Nephron progenitor cell (in vitro differentiated cells): ENCODE results near the gene FIZ1.

ENCODE experiments used
- DNase-seq: peaks from one replicate; pipeline ENCODE4 v3.0.0; 2021
- H3K27ac Mint-ChIP-seq: 2 replicates; pipeline ENCODE4 v1.8.0; 2021; ENCODE audit warnings: mild to moderate bottlenecking, moderate library complexity, mixed read lengths
- H3K27me3 Mint-ChIP-seq: 2 replicates; pipeline ENCODE4 v1.8.0; 2021; ENCODE audit warnings: mild to moderate bottlenecking, low read depth, mixed read lengths; ENCODE audit not compliant: poor library complexity
- H3K36me3 Mint-ChIP-seq: 2 replicates; pipeline ENCODE4 v1.8.0; 2021; ENCODE audit warnings: low read depth, mixed read lengths
- H3K4me1 Mint-ChIP-seq: 2 replicates; pipeline ENCODE4 v1.8.0; 2021; ENCODE audit warnings: mixed read lengths
- H3K4me3 Mint-ChIP-seq: 2 replicates; pipeline ENCODE4 v1.8.0; 2021; ENCODE audit warnings: mild to moderate bottlenecking, moderate library complexity, mixed read lengths
- H3K9me3 Mint-ChIP-seq: 2 replicates; pipeline ENCODE4 v1.8.0; 2021; ENCODE audit warnings: mild to moderate bottlenecking, moderate library complexity, mixed read lengths
- CTCF ChIP-seq: fragments of 200-600 bp; sonication (generic); IDR thresholded peaks from 2 replicates; pipeline ENCODE4 v1.5.0; 2021; ENCODE audit warnings: antibody characterized with exemption

FIZ1 gene

GRCh38 chr19:55605637-55606470 lies 6.5 kb upstream of the FIZ1 start, which contains the start of gene ZNF865:
Gene ZNF865, plus strand, starts transcription at chr19:55605647. Its CDS starts 7,972 bp downstream, at chr19:55613619.
- DNase-seq: peak; percentile 79
- TF ChIP-seq CTCF: peak; percentile 65
- Mint-ChIP-seq H3K4me1 (peaks cover 54% of the 10 kb centered on the region), H3K27ac (peak within 1 kb of the TSS; percentile 98), H3K4me3 (peak within 1 kb of the TSS; percentile 95), H3K27me3 (no peaks in the 10 kb centered on the region), H3K36me3 (peaks cover 46% of the 10 kb centered on the region), H3K9me3 (peaks cover 6% of the 10 kb centered on the region)

DNA sequence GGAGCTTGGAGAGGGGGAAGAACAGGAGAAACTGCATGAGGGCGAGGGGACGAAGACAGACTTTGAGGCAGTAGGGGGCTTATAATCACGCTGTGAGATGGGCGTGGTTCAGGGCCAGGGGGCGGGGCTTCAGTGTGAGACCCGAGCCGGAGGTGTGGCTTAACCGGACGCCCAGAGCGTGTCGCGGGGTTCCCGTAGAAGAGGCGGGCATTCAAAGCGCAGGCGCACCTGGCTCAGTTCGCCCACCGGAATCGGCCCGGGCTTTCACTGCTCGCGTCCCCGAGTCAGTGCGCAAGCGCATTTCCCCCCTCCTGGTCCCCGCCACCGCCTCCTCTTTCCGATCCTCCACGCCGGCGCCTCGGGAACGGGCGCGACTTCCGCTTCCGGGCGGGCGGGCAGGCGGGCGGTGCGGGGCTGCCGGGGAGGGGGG lies 5.9 kb upstream of the FIZ1 start:
- TF ChIP-seq CTCF: no peak
- Mint-ChIP-seq H3K27me3 (no peaks in the 10 kb centered on the region), H3K27ac (peak overlapping the region; percentile 96)

GRCh38 chr19:55603581-55604292 lies 4.4 kb upstream of the FIZ1 start:
- Mint-ChIP-seq H3K27ac (peak overlapping the region; percentile 91), H3K4me1 (peaks cover 53% of the 10 kb centered on the region), H3K36me3 (peaks cover 28% of the 10 kb centered on the region), H3K9me3 (peaks cover 6% of the 10 kb centered on the region), H3K4me3 (peak overlapping the region; percentile 85), H3K27me3 (no peaks in the 10 kb centered on the region)
- no peak for DNase-seq
- TF ChIP-seq CTCF: no peak

More for the DNA sequence above, 5.9 kb upstream of the FIZ1 start:
- Mint-ChIP-seq H3K9me3 (peaks cover 6% of the 10 kb centered on the region), H3K4me3 (peak overlapping the region; percentile 85), H3K36me3 (peaks cover 40% of the 10 kb centered on the region), H3K4me1 (peaks cover 51% of the 10 kb centered on the region)
- DNase-seq: peak; percentile 99

DNA sequence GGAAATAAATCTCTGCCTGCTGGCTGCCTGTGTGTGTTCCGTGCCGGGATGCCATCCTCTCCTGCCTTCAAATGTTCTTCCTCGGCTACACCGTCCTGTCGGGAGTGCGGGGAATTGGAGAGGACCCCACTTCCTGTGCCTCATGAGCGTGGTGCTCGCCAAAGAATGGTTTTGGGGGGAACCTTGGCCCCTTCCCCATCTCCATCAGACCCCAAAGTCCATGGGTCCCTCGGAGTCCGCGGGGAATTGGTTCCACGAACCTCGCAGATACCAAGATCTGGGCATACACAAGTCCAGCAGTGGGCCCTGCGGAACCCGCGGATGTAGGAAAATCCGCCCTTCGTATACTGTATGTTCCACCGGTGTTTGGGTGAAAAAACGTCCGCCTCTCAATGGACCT lies 3.8 kb upstream of the FIZ1 start:
- Mint-ChIP-seq H3K4me3 (no peak overlapping the region), H3K4me1 (peaks cover 55% of the 10 kb centered on the region), H3K9me3 (peaks cover 6% of the 10 kb centered on the region), H3K27ac (no peak overlapping the region), H3K27me3 (no peaks in the 10 kb centered on the region), H3K36me3 (peaks cover 29% of the 10 kb centered on the region)
- no peak for TF ChIP-seq CTCF
- no peak for DNase-seq

DNA sequence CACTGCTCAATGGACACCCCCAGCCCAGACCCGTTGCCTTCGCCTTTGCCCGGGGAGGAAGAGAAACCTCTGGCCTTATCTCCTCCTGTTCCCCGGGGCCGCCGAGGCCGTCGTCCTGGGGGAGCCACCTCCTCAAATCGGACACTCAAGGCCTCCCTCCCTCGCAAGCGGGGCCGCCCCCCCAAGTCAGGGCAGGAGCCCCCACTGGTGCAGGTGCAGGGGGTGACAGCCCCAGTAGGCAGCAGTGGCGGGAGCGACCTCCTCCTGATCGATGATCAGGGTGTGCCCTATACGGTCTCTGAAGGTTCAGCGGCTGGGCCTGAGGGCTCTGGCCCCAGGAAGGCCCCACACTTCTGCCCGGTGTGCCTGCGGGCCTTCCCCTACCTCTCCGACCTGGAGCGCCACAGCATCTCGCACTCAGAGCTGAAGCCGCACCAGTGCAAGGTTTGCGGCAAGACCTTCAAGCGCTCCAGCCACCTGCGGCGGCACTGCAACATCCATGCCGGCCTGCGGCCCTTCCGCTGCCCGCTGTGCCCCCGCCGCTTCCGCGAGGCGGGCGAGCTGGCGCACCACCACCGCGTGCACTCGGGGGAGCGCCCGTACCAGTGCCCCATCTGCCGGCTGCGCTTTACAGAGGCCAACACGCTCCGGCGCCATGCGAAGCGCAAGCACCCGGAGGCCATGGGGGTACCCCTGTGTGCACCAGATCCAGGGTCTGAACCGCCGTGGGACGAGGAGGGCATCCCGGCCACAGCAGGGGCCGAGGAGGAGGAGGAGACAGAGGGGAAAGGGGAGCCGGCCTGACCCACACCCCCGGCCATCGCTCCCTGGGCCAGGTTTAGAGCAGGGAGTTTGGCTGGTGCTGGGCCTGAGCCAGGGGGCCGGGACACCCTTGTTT lies 3.0 kb upstream of the FIZ1 start:
- DNase-seq: no peak
- H3K27me3 Mint-ChIP-seq: no peaks in the 10 kb centered on the region
- H3K4me1 Mint-ChIP-seq: peaks cover 53% of the 10 kb centered on the region
- TF ChIP-seq CTCF: no peak
- peaks cover 6% of the 10 kb centered on the region for H3K9me3 Mint-ChIP-seq
- no peak overlapping the region for H3K27ac Mint-ChIP-seq
- peaks cover 27% of the 10 kb centered on the region for H3K36me3 Mint-ChIP-seq
- no peak overlapping the region for H3K4me3 Mint-ChIP-seq
